ENCODE data around the gene MUC5B.

Gene MUC5B

DNA sequence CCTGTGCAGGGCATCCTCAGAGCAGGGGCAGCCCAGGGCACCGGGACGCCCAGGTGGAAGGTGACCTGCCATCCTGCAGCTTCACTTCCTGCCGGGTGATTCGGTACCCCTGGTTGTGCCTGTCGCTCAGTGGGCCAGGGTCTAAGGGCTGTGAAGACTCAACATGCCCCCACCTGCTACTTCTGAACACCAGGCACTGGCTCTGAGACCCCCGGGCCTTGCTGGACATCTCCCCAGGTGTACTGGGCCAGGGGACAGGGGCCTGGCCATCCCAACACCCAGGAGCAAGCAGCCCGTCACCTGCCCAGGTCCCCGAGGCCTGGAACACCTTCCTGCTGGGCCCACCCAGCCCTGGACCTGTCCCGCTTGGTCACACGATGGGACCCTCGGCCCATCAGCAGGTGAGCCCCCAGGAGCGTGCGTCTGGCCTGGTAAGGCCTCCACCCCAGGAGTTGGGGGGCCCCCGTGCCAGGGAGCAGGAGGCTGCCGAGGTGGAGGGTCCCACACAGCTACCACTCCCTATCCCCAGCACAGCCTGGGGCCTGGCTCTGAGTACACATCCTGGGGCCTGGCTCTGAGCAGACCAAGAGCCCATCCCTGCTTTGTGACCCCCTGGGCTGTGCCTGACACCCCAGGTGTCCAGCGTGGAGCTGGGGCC, 3.9 kb upstream of the MUC5B start:
- no peak for DNase-seq (ENCODE audit: low read depth in 1 of 2, low spot score in 1 of 2)

DNA sequence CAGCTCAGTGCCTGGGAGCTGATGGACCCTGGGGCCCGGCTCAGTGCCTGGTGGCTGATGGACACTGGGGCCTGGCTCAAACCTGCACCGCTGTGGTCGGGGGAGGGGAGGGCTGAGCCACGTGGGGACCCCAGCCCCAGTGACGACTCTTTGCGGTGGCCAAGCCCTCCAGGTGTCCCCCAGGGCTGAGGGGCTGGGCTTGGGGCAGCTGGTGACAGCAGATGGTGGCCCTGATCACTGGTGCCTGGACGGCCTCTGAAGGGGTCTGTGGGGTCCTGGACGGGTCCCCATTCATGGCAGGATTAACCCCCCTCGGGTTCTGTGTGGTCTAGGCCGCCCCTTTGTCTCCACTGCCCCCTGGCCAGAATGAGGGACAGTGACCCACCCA, 3.4 kb upstream of the MUC5B start:
- DNase-seq (ENCODE audit: low read depth in 1 of 2, low spot score in 1 of 2): no peak

DNA sequence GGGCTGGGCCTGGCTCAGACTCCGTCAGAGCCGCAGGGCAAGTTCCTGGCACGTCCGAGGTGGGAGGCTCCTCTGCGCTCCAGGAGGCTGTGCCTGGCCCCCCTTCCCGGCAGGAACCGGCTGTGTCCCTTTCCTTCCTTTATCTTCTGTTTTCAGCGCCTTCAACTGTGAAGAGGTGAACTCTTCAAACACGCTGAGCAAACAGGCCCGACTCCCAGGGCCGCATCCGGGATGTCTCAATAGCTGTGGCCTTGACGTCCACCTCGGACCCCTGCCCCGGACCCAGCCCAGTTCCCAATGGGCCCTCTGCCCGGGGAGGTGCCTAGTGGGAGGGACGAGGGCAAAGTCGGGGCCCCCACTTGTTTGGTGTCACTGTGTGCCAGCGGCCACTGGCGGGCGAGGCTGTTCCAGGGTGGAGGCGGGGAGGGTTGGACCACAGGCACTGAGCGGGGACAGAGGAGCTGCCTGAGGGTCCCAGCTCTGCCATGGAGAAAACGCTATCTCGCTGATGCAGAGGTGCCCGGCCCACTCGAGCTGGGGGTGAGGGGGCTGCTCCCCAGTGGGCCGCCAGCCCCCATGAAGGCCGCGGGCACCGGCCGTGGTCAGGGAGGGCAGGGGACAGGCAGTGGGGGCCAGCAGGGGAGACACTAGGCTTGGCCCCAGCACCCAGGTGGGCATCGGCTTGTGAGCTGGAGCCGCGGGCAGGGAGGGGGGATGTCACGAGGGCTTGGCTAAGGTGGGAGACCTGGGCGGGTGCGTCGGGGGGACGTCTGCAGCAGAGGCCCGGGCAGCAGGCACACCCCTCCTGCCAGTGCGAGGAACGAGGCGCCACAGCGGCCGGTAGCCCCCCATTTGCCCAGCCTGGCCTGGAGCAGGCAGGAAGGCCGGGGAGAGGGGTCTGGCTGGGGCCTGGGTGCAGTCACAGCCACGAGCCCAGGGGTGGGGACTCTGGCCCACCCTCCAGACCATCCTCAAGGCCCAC, 2.7 kb upstream of the MUC5B start:
- no peak for DNase-seq (ENCODE audit: low read depth in 1 of 2, low spot score in 1 of 2)

DNA sequence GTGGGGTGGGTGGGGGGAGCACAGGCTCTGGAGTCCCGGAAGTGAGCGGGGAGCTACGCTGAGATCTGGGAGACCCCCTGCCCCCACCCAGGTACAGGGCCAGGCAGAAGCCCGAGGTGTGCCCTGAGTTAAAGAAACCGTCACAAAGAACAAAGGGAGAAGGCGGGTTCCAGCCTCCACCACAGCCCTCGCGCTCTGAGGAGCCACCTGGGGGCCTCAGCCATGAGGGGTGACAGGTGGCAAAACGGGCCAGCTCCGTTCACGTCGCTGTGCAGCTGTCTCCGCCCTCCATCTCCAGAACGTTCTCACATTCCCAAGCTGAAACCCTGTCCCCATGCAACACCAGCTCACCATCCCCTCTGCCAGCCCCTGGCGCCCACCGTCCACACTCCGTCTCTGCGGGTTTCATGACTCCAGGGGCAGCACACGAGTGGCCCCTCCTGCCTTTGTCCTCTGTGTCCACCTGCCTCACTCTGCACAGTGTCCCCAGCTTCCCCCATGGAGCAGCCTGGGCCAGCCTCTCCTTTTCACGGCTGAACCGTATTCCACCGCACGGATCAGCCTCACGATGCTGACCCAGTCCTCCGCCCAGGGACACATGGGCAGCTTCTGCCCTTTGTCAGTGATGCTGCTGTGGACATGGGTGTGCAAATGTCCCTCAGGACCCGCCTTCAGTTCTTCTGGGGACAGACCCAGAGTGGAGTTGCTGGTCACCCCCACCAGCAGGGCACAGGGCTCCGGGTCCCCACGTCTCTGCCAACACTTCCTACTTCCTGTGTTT, 1.7 kb upstream of the MUC5B start:
- DNase-seq (ENCODE audit: low read depth in 1 of 2, low spot score in 1 of 2): no peak

DNA sequence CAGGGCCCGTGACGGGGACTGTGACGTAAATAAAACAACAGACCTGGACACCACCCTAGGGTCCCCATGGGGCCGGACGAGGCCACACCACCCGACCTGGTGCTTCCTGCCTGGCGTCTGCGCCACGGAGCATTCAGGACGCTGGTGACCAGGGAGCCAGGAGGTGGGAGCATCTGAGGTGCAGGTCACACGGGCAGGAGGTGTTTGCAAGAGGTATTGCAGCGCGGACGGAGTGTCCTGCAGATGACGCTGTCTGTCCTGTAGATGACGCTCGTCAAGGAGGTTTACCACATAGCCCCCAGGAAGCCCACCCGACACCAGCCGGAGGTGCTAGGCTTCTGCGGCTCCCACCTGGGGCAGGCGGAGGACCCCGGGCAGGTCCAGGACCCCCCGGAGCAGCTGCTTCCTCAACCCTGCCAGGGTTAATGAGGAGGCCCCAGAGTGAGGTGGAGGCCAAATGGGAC, 986 bp upstream of the MUC5B start:
- no peak for DNase-seq (ENCODE audit: low read depth in 1 of 2, low spot score in 1 of 2)

DNA sequence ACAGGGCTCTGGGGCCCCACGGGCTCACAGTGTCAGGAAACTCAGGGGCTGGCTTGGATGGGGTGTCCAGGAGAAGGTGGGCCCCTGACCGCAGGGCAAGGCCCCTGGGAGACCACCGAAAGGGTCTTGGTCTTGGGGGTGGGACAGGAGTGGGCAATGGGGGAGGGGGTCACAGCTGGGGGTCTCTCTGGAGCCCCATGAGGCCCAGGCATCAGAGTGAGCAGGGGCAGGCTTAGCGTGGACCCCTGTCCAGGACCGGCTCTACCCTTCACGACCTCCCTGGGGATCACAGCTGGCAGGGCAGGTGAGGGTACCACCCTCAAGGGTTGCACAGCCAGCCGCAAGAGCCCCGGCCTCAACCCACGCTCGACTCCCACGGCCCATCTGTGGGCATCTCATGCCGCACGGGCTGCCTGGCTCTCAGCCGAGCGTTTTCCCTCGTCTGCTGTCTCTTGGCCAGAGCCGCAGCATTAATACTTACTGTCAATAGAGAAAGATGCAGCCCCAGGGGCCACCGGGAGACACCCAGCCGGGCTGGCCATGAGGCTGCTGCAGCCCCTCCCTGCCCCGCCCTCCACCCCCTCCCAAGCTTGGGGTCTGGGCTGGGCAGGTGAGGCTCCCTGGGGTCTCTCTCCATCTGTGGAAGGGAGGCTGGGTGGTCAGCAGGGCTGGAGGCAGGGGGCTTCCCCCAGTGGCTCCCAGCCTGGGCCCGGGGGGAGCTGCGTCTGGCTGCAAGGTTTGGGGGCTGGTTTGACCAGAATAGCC, 662 bp downstream of the MUC5B start:
- no peak for DNase-seq (ENCODE audit: low read depth in 1 of 2, low spot score in 1 of 2)

DNA sequence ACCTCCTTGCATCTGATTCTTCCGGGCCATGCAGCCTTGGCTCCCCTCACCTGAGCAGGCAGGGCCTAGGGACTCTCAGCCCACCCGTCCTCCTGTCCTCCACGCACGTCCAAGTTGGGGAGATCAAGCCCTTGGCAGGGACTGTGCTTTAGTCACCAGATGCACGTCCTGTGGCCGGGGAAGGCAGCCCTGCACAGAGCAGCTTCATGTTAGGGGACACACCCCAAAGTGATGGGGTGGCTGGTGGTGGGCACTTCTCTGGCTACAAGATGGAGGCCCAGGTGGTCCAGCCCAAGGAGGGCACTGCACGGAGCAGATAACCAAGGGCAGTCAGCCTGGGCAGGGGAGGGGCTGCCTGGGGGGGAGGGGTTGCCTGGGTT, 1.2 kb downstream of the MUC5B start:
- no peak for DNase-seq (ENCODE audit: low read depth in 1 of 2, low spot score in 1 of 2)

DNA sequence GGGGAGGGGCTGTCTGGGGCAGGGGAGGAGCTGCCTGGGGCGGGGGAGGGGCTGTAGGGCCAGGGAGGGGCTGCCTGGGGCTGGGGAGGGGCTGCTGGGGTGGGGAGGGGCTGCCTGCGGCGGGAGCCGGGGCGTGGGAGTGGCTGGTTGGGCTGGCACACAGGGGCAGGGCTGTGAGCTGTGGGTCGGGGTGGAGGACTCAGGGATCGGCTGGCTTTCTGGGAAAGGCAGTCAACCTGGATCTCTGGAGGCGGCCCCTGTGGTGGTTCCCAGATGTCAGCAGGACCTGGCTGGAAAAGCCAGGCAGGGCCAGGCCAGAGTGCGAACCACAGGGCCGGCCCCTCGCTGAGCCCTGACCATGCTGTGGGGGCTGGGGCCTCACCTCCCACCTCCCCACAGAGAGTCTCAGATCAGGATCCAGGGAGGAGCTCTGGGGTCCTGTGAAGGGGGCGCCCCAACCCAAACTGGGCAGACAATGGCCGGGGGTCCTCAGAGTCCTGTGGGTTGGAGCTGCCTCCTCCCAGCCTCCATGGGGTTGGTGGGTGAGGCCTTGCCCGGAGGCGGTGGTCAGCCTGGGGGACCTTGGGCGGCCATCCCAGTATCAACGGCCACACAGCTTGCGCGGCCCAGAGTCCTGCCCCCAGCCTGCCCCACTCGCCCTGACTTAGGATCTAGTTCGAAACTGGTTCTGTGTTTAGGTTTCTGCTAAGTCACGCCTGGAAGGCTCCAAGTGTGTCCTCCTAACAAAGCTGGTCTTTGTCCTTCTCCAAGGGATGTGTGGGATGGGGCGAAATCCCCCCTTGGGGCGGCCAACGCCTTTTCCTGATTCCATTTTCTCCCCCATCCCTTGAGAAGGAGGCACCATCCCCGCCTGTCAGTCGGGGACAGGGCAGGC, 1.9 kb downstream of the MUC5B start:
- no peak for DNase-seq (ENCODE audit: low read depth in 1 of 2, low spot score in 1 of 2)

DNA sequence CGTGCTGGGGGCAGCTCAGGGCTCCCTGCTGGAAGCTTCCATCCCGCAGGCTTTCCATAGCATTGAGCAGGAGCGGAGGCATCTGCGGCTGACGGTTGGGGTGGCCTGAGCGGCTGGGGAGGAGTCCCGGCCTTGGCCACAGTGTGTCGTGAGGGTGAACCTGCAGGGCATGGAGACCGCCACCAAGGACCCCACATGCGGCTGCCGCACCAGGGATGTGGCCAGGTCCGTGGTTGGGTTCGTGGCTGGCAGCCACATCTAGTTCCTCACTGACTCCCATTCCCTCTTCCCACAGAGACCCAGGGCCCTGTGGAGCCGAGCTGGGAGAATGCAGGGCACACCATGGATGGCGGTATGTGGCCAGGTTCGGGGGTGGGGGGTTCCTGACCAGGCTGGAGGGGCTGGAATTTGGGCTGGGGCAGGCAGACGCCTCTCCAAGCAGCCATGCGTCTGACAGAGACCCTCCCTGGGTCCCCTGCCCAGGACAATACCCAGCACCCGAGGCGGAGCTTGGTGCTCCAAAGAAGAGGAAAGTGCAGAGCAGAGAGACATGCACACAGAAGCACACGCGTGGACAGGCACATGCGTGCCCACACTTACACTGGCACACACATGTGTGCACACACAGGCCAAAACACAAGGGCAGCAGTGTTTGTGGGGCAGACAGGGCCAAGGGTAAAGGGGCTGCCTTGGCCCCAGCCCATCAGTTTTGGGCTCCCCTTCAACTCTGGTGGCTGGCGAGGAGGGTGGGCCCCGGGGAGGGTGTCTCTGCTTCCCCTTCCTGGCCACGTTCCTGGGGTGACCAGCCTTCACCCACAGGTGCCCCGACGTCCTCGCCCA, 2.7 kb downstream of the MUC5B start:
- DNase-seq (ENCODE audit: low read depth in 1 of 2, low spot score in 1 of 2): no peak

DNA sequence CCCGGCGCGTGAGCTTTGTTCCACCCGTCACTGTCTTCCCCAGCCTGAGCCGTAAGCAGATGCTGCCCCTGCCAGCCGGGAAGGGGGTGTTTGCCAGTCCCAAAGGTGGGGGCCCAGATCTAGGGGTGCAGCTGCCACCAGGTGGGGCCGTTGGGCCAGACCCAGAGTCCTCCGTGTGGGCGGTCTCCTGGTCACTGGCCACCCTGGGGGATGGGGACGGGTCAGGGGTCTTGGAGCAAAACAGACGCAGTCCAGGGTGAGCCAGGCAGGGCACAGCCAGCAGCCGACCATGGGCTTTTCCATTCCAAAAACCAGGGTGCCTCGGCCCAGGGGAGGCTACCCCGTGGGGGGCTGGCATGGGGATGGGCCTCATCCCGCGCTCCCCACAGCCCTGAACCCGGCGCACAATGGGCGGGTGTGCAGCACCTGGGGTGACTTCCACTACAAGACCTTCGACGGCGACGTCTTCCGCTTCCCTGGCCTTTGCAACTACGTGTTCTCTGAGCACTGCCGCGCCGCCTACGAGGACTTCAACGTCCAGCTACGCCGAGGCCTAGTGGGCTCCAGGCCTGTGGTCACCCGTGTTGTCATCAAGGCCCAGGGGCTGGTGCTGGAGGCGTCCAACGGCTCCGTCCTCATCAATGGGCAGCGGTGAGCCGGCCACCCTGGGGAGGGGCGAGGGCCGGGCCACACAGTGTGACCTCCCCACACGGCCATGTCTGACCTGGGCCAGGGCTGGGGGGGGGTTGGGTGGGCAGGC, 3.5 kb downstream of the MUC5B start:
- DNase-seq (ENCODE audit: low read depth in 1 of 2, low spot score in 1 of 2): no peak

DNA sequence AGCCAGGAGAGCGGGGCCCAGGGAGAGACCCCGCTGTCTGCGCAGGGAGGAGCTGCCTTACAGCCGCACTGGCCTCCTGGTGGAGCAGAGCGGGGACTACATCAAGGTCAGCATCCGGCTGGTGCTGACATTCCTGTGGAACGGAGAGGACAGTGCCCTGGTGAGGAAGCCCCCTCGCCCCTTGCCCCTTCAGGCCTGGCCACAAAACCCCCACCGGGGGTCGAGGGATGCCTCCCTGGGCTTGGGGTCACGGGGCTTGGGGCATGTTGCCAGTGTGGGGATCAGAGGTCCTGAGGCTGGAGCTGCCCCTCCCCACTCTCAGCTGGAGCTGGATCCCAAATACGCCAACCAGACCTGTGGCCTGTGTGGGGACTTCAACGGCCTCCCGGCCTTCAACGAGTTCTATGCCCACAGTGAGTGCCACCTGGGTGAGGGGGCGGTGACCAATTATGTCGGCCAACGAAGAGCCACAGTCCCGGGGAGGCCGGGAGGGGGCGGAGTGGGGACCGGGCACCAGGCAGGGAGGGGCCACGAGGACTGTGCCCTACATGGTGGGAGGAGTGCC, 4.2 kb downstream of the MUC5B start:
- no peak for DNase-seq (ENCODE audit: low read depth in 1 of 2, low spot score in 1 of 2)

DNA sequence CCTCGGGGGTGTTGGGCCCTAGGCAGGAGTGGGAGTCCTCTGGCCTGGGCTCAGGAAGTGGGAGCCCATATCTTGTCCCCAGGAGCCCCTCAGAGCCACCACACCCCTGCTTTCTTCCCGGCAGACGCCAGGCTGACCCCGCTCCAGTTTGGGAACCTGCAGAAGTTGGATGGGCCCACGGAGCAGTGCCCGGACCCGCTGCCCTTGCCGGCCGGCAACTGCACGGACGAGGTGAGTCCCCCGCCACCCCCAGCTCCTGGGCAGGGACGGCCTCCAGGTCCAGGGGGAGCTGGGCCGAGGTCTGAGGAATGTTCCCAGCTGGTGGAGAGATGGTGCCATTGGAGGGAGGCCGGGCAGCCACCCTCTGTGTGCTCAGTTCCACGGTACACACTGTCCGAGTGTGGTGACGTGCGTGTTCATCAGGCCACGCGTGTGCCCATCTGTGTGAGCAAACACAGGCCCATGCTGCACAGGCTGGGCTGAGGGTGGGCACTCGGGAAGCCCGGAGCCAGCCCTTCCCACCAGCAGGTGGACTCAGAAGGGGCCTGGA, 4.8 kb downstream of the MUC5B start:
- DNase-seq (ENCODE audit: low read depth in 1 of 2, low spot score in 1 of 2): no peak

DNA sequence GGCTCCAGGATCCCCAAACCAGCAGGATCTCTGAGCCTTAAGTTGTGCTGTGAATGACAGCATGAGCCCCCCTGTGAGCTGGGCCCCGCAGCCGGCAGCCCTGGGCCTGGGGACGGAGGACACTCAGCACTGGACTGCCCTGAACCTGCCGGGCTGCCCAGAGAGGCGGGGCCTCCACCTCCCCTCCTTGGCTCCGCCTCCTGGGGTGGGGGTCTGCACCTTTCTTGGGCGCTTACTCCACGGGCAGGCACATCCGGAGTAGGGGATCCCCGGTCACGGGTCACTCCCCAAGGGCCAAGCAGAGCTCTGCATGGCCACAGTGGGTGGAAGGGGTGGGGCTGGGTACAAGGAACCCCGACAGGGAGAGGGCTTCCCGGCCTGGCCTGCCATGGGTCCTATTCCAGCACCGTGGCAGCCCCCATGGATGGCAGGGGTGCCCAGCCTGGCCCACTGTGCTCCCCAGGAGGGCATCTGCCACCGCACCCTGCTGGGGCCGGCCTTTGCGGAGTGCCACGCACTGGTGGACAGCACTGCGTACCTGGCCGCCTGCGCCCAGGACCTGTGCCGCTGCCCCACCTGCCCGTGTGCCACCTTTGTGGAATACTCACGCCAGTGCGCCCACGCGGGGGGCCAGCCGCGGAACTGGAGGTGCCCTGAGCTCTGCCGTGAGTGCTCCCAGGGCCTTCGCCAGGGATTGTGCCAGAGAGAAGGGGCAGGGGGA, 5.4 kb downstream of the MUC5B start:
- DNase-seq (ENCODE audit: low read depth in 1 of 2, low spot score in 1 of 2): no peak

DNA sequence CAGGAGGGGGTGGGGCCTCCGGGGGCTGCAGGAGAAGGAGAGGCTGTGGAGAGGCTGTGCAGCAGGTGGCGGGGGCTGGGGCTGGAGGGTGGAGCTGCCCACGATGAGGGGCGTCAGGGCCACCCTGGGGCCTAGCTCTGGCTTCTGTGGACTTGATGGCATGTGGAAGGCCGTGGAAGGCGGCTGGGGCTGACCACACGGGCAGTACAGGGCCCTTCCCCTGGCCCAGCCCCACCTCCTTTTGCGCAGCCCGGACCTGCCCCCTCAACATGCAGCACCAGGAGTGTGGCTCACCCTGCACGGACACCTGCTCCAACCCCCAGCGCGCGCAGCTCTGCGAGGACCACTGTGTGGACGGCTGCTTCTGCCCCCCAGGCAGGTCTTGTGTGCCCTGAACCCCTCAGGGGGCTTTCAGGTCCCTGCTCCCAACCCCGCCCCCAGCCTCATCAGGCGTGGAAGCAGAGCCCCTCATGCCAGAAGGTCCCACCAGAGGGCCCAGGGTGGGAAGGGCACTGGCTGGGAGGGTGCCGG, 6.1 kb downstream of the MUC5B start:
- DNase-seq (ENCODE audit: low read depth in 1 of 2, low spot score in 1 of 2): no peak

DNA sequence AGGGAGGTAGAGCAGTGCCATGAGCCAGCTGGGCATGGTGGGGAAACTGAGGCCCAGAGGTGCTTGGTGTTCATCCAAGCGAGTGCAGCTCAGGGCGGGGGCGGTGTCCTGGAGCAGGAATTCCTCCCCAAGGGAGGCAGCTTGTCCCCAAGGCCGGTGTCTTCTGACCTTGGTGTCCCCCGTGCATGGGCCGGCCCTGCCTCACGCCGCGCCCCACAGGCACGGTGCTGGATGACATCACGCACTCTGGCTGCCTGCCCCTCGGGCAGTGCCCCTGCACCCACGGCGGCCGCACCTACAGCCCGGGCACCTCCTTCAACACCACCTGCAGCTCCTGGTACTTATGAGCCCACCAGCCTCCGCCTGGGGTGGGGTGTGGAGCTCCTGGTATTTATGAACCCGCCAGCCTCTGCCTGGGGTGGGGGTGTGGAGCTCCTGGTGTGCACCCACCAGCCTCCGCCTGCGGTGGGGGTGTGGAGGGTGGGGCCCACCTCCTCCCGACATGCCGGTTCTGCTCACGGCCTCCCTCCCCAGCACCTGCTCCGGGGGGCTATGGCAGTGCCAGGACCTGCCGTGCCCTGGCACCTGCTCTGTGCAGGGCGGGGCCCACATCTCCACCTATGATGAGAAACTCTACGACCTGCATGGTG, 6.7 kb downstream of the MUC5B start:
- DNase-seq (ENCODE audit: low read depth in 1 of 2, low spot score in 1 of 2): no peak

DNA sequence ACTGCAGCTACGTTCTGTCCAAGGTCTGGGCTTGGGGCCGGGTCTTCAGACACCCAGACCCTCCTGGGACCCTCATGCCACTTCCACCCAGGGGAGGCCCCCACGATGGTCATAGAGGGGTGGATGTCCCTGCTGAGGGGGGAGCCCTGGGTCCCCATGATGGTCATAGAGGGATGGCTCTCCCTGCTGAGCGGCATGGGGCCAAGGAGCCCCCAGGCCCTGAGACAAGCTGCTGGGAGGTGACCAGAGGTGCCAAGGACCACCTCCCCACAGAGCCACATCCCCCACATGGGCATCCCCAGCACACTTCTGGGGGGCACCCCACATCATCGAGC, 7.2 kb downstream of the MUC5B start:
- DNase-seq (ENCODE audit: low read depth in 1 of 2, low spot score in 1 of 2): no peak

Data from activated CD4-positive, alpha-beta T cell treated with anti-CD3 and anti-CD28 coated beads, Interleukin-2, amount 50 U/mL, for 24 hours (primary cell).